COLO668 (cell line): ENCODE results near the gene PEX12.
"Not testable (repeated sequence)": the region's sequence is repeated elsewhere in the genome, so short reads cannot be mapped to it uniquely, and the experiment has no call there.

ENCODE experiments used
- DNase-seq: peaks from one replicate; lab custom pipeline; 2025; ENCODE audit not compliant: unreplicated experiment; lab: John Stamatoyannopoulos, UW

PEX12 gene

DNA sequence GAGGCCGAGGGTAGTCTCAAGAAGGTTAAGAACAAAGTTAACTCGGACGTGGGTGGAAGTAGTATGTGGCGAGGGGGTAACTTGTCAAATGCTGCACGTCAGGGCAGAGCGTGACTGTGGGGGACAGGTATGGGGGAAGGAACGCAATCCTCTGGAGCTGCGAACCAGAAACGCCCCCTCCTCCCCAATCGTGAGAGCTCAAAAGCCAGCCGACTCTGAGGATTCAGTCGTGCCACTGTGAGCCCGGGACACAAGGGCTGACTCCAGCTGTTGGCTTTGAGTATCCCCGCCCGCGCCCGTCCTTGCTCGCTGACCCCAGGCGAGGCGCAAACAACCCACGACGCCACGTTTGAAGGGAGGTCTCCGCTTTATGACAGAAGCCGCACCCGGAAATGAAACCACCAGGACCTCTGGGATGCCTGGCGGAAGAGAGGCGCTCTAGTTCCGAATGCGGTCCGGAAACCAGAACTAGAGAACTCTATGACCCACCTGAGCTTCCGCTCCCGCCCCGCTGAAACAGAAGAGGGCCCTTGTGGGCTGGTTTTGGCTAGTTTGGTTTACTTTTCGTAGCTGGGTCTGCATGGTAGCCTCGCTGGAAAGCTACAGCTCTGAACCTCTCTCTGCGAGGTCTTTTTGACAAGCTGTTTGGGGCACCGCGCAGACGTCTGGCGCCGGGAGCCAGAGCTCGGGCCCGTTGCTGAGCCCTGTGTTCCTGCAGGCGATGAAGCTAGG is at the start of gene PEX12:
PEX12 (minus strand) TSS at position 375 of the 732 bp plus-strand sequence. CDS start 550 bp downstream, outside the sequence.
- peak; percentile 82 for DNase-seq

DNA sequence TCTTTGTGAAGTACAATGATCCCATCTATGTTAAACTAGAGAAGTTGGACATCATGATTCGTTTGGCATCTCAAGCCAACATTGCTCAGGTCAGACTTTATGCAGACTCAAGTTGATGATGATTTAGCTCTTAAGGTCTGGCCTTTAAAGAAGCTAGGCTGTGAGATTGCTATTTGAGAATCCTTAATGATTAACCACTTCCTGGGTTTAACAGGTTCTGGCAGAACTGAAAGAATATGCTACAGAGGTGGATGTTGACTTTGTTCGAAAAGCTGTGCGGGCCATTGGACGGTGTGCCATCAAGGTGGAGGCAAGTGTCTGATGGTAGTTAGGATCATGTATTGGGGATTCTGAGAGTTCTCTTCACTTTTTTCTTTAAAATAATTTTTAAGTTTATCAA is 49.0 kb upstream of the PEX12 start:
- no peak for DNase-seq

DNA sequence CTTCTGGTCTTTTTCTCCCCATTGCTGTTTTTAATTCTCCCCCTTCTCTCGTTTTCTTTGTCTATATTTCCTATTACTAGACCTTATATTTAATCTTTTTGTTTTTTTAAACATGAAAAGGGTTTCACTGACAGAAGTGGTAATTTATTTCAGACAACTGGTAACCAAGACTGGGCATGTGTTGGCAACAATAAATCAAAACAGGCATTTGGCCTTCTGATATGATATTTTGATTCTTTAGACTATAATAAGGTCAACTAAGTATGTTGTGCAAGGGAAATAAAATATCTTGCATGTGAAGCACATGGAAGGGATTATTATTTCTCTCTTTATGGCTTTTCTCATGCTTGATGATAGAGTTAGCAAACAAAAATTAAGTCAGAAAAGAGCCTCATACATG is 43.4 kb upstream of the PEX12 start:
- DNase-seq, result no peak

DNA sequence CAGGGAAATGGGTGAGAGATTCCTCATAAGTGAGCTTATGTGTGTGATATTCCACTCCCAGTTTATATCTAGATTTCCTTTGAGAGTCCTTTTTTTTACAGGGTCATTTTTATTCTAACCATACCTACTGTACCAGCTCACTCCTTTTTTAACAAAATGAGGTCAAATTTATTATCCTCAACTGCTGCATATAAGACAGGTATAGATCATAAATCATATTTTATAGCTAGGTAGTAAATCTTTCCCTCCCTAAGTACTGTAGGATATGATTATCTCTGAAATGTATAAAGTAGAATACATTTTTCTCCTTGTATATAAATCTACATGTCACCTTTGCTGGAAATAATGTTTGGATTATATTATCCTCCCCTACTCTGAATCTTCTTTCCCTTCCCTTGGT is 40.3 kb upstream of the PEX12 start:
- DNase-seq, result no peak

DNA sequence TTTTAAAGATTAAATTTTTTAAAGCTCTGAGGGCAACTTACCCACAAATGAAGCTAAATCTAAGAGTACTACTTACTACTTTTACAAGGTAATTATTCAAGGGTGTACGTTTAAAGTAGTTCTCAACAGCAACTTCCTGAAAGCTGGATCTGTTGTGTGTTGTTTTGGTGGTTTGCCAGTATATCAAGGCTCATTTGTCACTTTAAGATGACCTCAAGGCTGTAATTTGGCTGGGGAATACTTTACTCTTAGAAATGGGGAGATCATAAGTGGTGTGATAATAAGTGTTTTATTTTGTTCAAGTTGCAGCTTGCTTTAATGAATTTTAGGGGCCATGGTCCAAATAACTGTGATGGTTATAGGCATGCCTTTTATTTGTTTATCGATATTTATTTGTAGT is 39.1 kb upstream of the PEX12 start:
- DNase-seq, result no peak

DNA sequence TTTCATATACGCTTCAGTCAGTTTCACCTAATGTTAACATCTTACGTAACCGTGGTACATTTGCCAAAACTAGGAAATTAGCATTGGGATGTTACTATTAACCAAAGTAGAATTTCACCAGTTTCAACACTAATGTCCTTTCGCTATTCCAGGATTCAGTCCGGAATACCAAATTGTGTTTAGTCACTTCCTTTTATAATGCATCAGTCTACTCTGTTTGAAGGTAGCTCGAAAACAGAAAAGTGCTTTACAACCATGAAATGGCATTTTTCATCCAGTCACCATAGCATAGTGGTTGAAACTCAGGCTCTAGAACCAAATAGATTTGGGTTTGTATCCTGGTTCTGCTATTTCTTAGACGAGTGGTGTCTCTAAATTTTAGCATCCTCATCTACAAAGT is 38.2 kb upstream of the PEX12 start:
- DNase-seq, result no peak

DNA sequence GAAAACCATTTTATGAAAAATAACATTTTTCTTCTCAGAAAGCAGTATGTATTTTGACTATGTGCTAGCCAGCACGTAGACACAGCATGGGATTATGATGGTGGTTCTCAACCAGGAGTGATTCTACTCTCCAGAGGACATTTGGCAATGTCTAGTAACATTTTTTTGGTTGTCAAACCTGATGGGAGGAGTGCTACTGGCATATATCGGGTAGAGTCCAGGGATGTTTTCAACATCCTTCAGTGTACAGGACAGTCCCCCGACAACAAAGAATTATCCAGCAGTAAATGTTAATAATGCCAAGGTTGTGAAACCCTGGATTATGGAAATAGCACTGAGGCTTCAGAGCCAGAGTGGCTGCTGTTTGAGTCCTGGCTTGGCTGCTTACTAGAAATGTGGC is 36.4 kb upstream of the PEX12 start:
- no peak for DNase-seq

DNA sequence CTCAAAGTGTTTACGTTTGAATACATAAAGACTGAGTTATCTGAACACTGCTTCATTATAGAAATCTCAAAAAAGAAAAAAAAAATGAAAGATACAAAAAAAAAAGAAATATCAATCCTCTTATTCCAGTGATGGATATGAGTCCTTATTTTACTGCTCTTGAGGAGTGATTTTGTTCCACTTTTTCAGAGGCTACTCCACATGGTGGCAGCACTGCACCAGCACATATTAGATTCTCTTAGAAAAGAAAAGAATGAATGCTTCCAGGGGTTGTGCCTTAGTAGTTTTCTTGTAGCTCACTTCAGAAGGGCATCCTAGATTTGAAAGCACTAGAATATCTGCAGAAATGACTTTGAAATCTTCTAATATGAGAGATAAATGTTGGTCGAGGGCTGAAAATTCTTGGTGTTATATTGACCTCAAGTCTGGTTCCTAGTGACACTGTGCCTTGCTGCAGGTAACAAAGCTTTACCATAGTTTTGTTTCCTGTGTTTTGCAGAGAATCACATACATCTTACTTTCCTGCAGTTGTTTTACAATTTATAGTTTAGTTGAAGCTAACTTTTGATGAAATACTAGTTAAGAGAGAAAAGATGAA is 34.7 kb upstream of the PEX12 start:
- peak; percentile 6 for DNase-seq

DNA sequence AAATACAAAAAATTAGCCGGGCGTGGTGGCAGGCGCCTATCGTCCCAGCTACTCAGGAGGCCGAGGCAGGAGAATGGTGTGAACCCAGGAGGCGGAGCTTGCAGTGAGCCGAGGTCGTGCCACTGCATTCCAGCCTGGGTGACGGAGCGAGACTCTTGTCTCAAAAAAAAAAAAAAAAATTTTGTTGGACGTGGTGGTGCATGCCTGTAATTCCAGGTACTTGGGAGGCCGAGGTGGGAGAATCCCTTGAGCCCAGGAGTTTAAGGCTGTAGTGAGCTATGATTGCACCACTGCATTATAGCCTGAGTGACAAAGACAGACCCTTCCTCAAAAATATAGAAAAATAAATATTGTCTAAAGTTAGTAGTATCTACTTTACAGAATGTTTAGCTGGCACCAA is 32.4 kb upstream of the PEX12 start:
- not testable (repeated sequence) for DNase-seq

DNA sequence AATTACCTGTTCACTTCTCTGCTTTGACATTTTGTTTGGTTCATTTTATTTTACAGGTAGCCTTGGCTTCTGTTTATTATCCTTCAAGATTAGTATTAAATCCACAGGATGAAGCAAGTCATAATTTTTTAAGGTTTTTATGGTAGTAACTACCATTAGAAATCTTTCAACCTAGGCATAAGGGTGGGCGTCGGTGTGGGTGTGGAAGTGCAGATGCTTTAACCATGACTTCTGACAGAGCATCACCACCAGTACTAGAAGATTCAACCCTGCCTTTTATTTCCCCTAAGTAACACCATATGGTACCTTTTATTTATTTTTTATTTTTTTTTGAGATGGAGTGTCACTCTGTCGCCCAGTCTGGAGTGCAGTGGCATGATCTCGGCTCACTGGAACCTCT is 31.5 kb upstream of the PEX12 start:
- no peak for DNase-seq

DNA sequence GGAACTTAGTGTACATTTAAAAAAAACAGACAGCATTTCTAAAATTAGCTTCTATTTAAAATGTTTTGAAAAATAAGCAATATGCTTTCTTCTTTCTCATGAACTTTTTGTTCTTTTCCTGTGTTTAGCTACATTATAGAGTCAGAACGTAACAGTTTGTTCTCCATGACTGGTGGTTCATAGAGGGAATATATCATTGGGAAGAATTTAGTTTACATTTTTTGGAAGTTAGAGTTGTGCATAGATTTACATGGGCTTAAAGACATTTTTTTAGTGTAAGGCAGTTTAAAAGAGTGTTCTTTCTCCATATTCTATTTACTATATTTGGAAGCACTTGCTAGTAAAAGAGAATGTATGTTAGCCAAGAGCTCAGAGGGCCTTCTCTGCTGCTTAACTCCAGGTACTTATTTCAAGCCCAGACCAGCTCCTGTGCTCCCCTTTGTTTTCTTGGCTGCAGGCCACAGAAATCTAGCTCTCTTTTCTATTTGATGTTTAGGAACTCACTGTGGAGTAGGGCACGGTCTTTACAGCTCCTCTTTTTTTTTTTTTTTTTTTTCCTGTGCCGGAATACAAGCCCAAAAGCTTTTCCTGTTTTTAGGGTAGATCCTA is 29.0 kb upstream of the PEX12 start:
- DNase-seq, result no peak

DNA sequence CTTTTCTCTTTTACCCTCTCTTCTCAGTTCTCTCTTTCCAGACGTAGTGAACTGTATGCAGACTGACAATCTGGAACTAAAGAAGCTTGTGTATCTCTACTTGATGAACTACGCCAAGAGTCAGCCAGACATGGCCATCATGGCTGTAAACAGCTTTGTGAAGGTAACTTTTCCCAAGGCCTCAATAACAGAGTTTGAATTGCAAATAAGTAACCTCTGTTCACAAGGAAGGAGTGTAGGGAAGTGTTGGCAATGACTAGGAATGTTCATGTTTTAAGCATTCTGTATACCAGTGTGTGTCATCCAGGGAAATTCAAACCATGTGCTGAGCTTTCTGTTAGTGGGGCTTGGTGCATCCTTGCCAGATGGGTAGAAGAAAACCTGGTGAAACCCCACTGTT is 27.3 kb upstream of the PEX12 start:
- DNase-seq, result no peak

DNA sequence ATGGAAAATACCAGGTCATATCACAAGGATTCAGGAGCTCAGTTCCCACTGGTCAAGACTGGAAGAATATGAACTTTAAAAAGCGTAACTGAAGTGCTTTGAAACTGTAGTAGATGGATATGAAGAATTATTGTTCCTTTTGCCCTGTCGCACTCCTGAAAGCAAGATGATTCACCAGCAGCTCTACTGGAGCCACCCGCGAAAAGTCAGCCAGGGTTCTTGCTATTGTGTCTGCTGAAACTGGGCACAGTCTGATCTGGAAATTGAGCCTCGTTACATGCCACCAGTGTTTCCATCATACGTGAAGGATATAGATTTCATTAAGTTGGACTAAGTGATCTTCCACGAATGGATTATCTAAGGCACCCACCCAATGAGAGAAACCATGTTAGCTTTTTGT is 25.3 kb upstream of the PEX12 start:
- DNase-seq, result no peak

DNA sequence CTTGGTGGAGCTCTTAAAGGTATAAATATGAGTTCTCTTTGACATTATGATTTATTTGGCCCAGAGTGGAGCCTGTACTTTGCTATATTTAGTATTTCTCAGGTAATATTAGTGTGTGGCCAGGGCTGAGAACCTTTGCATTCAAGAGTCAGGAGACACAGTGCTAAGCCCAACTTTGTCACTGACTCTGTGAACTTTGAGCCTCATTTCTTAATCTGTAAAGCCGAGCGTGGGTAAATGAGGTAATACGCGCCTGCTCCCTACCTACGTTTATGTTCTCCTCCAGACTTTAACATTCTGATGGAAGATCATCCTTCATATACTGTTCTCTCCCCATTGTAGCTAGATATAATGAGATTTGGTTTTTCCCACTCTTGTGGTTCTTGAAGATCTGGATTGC is 19.2 kb upstream of the PEX12 start:
- no peak for DNase-seq

DNA sequence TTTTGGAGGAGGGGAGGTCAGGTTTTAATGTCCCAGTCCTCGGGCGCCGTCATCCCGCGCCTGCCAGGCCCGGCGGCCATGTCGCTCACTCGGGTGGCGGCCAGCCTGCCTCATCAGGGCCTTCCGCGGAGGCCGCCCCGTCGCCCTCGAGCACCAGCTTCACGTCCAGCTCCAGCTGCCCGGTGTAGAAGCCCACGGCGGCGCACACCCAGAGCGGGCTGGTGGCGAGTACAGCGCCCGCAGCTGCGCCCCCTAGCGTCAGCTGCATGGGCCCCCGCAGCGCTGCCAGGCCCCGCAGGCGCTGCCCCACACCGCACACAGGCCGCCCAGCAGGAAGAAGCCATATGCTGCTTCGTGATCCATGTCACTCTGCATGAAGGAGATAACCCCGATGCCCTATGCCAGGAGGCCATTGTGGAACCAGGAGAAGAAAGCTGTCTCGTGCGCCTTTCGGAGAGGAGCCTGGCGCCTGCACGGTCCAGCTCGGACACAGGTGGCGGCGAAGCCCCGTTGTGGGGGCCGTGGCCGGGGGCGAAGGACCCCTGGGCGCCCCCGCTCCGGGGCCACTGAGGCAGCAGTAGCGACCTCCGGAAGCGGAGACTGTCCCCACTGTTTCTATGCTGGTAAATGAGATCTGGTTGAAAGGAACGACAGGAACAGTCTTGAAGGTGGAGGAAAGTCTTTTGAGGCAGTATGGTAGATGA is 18.3 kb upstream of the PEX12 start:
- no peak for DNase-seq

DNA sequence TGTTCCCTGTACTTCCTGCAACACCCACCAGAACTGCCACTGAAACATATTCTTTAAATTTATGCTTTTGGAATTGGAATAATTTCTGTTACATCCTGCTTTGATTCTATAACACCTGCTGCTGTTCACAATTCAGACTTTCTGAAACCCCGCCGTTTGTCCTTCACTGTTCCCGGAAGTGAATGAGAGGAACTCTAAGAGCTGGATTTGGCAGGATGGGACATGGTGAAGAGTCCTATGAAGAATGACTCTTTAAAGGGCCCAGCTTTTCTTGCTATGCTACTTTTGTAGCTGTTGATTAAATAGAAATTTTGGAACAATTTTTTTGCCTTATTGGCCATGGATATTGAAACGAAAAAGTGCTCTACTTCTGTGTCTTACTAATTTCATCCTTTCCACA is 17.7 kb upstream of the PEX12 start:
- no peak for DNase-seq

DNA sequence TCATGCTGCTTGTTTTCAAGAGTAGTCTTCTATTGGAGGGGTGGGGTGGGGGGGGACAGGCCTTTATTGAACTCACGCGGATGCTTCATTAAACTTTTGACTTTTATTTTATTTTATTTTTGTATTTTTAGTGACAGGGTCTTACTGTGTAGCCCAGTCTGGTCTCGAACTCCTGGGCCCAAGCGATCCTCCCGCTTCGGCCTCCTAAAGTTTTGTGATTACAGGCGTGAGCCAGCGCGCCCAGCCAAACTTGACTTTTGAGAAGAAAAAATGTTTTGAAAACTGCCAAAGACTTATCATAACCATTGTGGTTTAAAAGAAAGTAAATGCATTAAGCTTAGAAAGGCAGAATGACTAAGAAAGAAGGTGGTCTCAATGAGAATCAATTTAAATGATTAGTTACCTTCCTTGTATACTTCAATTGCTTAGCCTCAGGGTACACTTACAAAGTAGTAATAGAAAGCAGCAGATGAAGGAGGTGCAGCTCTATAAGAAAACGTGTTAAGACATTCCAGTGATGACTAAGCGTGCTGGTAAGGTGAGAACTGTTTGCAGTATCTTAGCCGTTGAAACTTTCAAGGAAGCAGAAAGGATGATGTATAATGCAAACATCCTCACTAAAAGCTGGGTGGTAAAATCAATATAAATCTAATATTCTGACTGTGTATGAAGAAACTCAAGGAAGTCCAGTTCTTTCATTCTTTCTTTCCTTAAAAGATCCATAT is 10.0 kb upstream of the PEX12 start:
- DNase-seq, result no peak

DNA sequence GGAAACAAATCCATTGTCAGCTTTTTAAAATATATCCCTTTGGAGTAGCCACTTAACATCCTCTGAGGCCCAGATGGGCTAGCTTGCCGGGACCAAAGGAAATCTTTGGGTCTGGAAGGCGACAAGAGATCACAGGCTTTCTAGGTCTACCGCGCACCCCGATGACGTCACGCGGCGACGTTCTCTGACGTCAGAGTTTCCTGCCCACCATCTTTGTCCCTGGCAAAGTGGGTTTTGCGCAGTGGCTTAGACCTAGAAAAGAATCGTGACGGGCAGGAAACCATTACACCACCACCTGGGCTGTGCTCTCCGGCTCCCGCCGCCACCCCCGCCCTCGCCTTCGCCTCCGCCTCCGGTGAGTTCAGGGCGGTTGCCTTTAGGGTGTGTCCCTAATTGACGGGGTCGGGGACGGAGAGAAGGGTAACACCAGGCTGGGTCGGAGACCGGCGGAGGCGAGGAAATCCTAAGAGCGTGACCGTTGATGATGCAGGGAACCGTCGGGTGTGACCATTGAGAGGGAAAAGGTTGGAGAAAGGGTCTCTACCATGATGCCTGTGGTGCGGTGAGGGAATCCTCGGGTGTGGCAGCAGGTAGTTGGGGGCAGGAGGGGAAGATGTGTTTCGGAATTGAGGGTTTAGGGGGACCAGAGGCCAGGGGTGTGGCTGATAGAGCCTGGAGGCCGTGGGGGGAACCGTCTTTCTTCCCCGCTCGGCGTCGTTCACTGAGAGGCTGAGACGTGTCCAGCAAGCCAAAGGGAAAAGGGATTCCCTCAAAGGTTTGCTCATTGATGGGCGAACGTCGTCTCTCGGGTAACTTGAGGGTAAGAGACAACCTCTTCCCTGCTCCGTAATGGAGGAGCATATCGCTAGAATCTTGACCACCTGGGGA is 8.9 kb upstream of the PEX12 start, which contains the start of gene AP2B1:
AP2B1 (plus strand) TSS at position 249 of the 888 bp plus-strand sequence. CDS start 6,709 bp downstream, outside the sequence.
- peak; percentile 85 for DNase-seq

DNA sequence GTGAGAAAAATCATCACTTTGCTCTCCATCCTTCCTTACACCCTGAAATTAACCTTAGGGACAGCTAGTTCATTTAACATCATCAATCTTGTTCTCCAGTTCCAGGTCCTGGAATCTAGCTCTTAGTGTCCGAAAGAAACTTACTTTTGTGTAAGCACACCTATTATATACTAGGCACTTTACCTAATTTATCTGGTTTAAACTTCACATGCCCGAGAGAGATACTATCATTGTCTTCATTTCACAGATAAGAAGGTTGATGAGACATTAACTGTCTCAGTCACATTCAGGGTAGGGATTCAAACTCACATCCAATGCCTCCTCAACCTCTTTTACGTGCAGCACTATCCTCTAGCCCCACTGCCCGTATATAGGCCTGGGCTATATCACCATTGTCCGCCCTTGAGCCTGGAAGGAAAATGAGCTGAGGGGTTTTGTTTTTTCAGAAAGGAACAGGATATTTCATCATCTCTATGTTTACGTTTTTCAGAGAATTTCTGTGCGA is 8.2 kb upstream of the PEX12 start:
- no peak for DNase-seq

DNA sequence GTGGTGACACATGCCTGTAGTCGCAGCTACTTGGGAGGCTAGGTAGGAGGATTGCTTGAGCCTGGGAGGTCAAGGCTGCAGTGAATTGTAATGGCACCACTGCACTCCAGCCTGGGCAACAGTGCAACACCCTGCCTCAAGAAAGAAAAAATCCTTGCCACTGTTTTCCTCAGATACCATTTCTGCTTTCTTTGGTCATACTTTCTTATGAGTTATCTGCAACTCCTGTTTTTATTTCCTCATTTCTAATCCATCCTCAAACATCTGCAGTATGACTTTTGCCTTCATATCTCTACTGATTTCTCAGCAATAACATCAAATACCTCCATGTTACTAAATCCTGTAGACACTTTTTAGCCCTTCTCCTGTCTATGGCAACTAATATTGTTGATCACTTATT is 5.7 kb upstream of the PEX12 start:
- DNase-seq, result no peak
